Left renal pelvis (tissue), 4 donors: ENCODE data around the gene FBLN1. TPM values are rescaled to one million over a fixed set of nuclear protein-coding genes. Genes with fewer than 3 reads are reported as not detected.

Experiments used
- polyA plus RNA-seq, 4 donors: library from polyadenylated mRNA; unstranded; fragments of 120-200 nt; gene quantifications; one replicate each; pipeline ENCODE4 v1.2.1, GENCODE V29; 2013; ENCODE audit not compliant: insufficient read length in 4 of 4

Gene FBLN1
- polyA plus RNA-seq, 4 donors: 135 to 572 (median 169) TPM

Other genes with a start within 250 kb of the FBLN1 start
- 10 to 100 TPM in 1 of 4 donors, 1 to 10 TPM in 2, under 1 TPM in 1; 0.22 to 11.5 (median 3.2) TPM for gene UPK3A, start 217.9 kb upstream of the FBLN1 start, polyA plus RNA-seq
- gene FAM118A, start 192.9 kb upstream of the FBLN1 start, polyA plus RNA-seq: 10 to 100 TPM; 17.4 to 36.5 (median 28.7) TPM
- gene SMC1B, start 89.3 kb upstream of the FBLN1 start, polyA plus RNA-seq: under 1 TPM; 0.14 to 0.53 (median 0.19) TPM
- gene RIBC2, start 89.2 kb upstream of the FBLN1 start, polyA plus RNA-seq: 1 to 10 TPM; 3.4 to 7.5 (median 7.4) TPM
- gene ATXN10, start 169.0 kb downstream of the FBLN1 start, polyA plus RNA-seq: 100 to 1,000 TPM; 250 to 339 (median 295) TPM